HEK293 (cell line): Measurements from ENCODE around the gene AVL9.

Experiments
- CTCF ChIA-PET: fragments of 350-600 bp; formaldehyde crosslinking; extraction: SDS; loops from one replicate; lab custom pipeline; 2021; ENCODE audit warnings: antibody characterized with exemption; lab: Yijun Ruan, JAX
- POLR2A ChIA-PET: fragments of 300-600 bp; formaldehyde crosslinking; extraction: SDS; loops from one replicate; lab custom pipeline; 2020; ENCODE audit warnings: antibody characterized with exemption, inconsistent platforms; lab: Yijun Ruan, JAX
- H3K27ac ChIP-seq: fragments of 200-500 bp; sonication (Bioruptor generic); 2 replicates; pipeline ENCODE4 v1.5.1; 2014; ENCODE audit warnings: low read depth, low read length, control low read depth, inconsistent platforms; ENCODE audit errors: extremely low read depth
- H3K36me3 ChIP-seq, 2 experiments: fragments of 200-500 bp in 1 of 2; sonication (Bioruptor generic) in 1 of 2; 1 replicate in 1 of 2; 2 replicates in 1 of 2; pipeline ENCODE4 v1.5.1; 2014 to 2017; ENCODE audit warnings: inconsistent platforms in 2 of 2, low read length in 2 of 2; ENCODE audit not compliant: control insufficient read depth in 2 of 2, insufficient read depth in 1 of 2
- H3K4me1 ChIP-seq: fragments of 200-500 bp; sonication (Bioruptor generic); 2 replicates; pipeline ENCODE4 v1.5.1; 2014; ENCODE audit warnings: mild to moderate bottlenecking, low read length, inconsistent platforms; ENCODE audit not compliant: control insufficient read depth, insufficient read depth
- H3K4me3 ChIP-seq: 2 replicates; pipeline ENCODE4 v1.5.1; 2011; ENCODE audit warnings: low read depth, mild to moderate bottlenecking, control low read depth, low read length, moderate library complexity
- H3K9me3 ChIP-seq: fragments of 200-500 bp; sonication (Bioruptor generic); 2 replicates; pipeline ENCODE4 v1.5.1; 2014; ENCODE audit warnings: low read depth, low read length, inconsistent platforms; ENCODE audit not compliant: control insufficient read depth, insufficient read depth
- HOXA7 ChIP-seq: sonication (generic); formaldehyde crosslinking; IDR thresholded peaks from 2 replicates; pipeline ENCODE4 v1.8.1; 2022; ENCODE audit warnings: missing genetic modification reagents, borderline replicate concordance
- IKZF3 ChIP-seq: fragments of 450-650 bp; IDR thresholded peaks from 2 replicates; pipeline ENCODE4 v1.5.0; 2018; ENCODE audit warnings: missing biosample characterization, mild to moderate bottlenecking, missing genetic modification characterization, moderate library complexity
- INSM2 ChIP-seq: fragments of 450-650 bp; formaldehyde crosslinking; IDR thresholded peaks from 2 replicates; pipeline ENCODE4 v1.5.1; 2016; ENCODE audit warnings: missing biosample characterization, missing genetic modification characterization
- MYNN ChIP-seq: fragments of 450-650 bp; formaldehyde crosslinking; IDR thresholded peaks from 2 replicates; pipeline ENCODE4 v1.5.1; 2016; ENCODE audit warnings: missing biosample characterization, missing genetic modification characterization, borderline replicate concordance
- RBAK ChIP-seq: fragments of 450-650 bp; formaldehyde crosslinking; IDR thresholded peaks from 2 replicates; pipeline ENCODE4 v1.5.1; 2016; ENCODE audit warnings: missing biosample characterization, missing genetic modification characterization
- REPIN1 ChIP-seq: fragments of 450-650 bp; formaldehyde crosslinking; IDR thresholded peaks from 2 replicates; pipeline ENCODE4 v1.5.1; 2017; ENCODE audit warnings: missing biosample characterization, missing genetic modification characterization, low read depth
- ZBTB49 ChIP-seq: fragments of 450-650 bp; formaldehyde crosslinking; IDR thresholded peaks from 2 replicates; pipeline ENCODE4 v1.5.1; 2016; ENCODE audit warnings: missing biosample characterization, missing genetic modification characterization, low read depth
- ZNF19 ChIP-seq: fragments of 450-650 bp; formaldehyde crosslinking; IDR thresholded peaks from 2 replicates; pipeline ENCODE4; 2016; ENCODE audit warnings: missing biosample characterization, missing genetic modification characterization, low read depth
- ZNF202 ChIP-seq: fragments of 450-650 bp; formaldehyde crosslinking; IDR thresholded peaks from 2 replicates; pipeline ENCODE4 v1.5.1; 2016; ENCODE audit warnings: missing biosample characterization, missing genetic modification characterization, borderline replicate concordance
- ZNF324 ChIP-seq: fragments of 450-650 bp; formaldehyde crosslinking; IDR thresholded peaks from 2 replicates; pipeline ENCODE4 v1.5.1; 2016; ENCODE audit warnings: missing biosample characterization, missing genetic modification characterization
- ZNF404 ChIP-seq: fragments of 450-650 bp; formaldehyde crosslinking; IDR thresholded peaks from 2 replicates; pipeline ENCODE4 v1.5.1; 2017; ENCODE audit warnings: missing biosample characterization, missing genetic modification characterization
- ZNF416 ChIP-seq: fragments of 450-650 bp; formaldehyde crosslinking; IDR thresholded peaks from 2 replicates; pipeline ENCODE4 v1.5.1; 2016; ENCODE audit warnings: missing biosample characterization, missing genetic modification characterization
- ZNF501 ChIP-seq: fragments of 450-650 bp; formaldehyde crosslinking; IDR thresholded peaks from 2 replicates; pipeline ENCODE4 v1.5.1; 2016; ENCODE audit warnings: missing biosample characterization, missing genetic modification characterization
- ZNF560 ChIP-seq: fragments of 450-650 bp; formaldehyde crosslinking; IDR thresholded peaks from 2 replicates; pipeline ENCODE4 v1.5.1; 2017; ENCODE audit warnings: missing biosample characterization, missing genetic modification characterization, borderline replicate concordance
- ZNF626 ChIP-seq: fragments of 450-650 bp; sonication (Bioruptor Pico); formaldehyde crosslinking; IDR thresholded peaks from 2 replicates; pipeline ENCODE4 v1.5.1; 2018; ENCODE audit warnings: missing biosample characterization, missing genetic modification characterization, inconsistent platforms
- ZNF660 ChIP-seq: fragments of 450-650 bp; IDR thresholded peaks from 2 replicates; pipeline ENCODE4 v1.5.1; 2018; ENCODE audit warnings: missing biosample characterization, mild to moderate bottlenecking, missing genetic modification characterization
- ZNF664 ChIP-seq: fragments of 450-650 bp; formaldehyde crosslinking; IDR thresholded peaks from 2 replicates; pipeline ENCODE4 v1.5.1; 2016; ENCODE audit warnings: missing biosample characterization, missing genetic modification characterization
- ZNF677 ChIP-seq: fragments of 450-650 bp; IDR thresholded peaks from 2 replicates; pipeline ENCODE4 v1.5.0; 2018; ENCODE audit warnings: missing biosample characterization, mild to moderate bottlenecking, missing genetic modification characterization, moderate library complexity
- ZNF837 ChIP-seq: fragments of 450-650 bp; formaldehyde crosslinking; IDR thresholded peaks from 2 replicates; pipeline ENCODE4 v1.5.1; 2016; ENCODE audit warnings: missing biosample characterization, missing genetic modification characterization
- ZSCAN23 ChIP-seq: fragments of 450-650 bp; formaldehyde crosslinking; IDR thresholded peaks from 2 replicates; pipeline ENCODE4 v1.5.1; 2016; ENCODE audit warnings: missing biosample characterization, missing genetic modification characterization
- ZSCAN5A ChIP-seq: fragments of 450-650 bp; formaldehyde crosslinking; IDR thresholded peaks from 2 replicates; pipeline ENCODE4 v1.5.1; 2016; ENCODE audit warnings: missing biosample characterization, missing genetic modification characterization
- ZXDB ChIP-seq: fragments of 450-650 bp; formaldehyde crosslinking; IDR thresholded peaks from 2 replicates; pipeline ENCODE4 v1.5.1; 2016; ENCODE audit warnings: missing biosample characterization, missing genetic modification characterization
- TF ChIP-seq, protein P1 (sequence below): fragments of 450-650 bp; formaldehyde crosslinking; IDR thresholded peaks from 2 replicates; pipeline ENCODE4 v1.5.1; 2016; ENCODE audit warnings: missing biosample characterization, missing genetic modification characterization
- TF ChIP-seq, protein P2 (sequence below): fragments of 450-650 bp; formaldehyde crosslinking; IDR thresholded peaks from 2 replicates; pipeline ENCODE4 v1.5.1; 2017; ENCODE audit warnings: missing biosample characterization, mild to moderate bottlenecking, missing genetic modification characterization, moderate library complexity

Gene AVL9

GRCh38 chr7:32574626-32575025 is 79.3 kb downstream of the AVL9 start (continued):
- TF ChIP-seq ZNF837 (tag by site-specific recombination) (no peak), ZNF202 (tag by site-specific recombination) (no peak), REPIN1 (tag by site-specific recombination) (no peak), ZXDB (tag by site-specific recombination) (no peak), RBAK (tag by site-specific recombination) (no peak)

DNA sequence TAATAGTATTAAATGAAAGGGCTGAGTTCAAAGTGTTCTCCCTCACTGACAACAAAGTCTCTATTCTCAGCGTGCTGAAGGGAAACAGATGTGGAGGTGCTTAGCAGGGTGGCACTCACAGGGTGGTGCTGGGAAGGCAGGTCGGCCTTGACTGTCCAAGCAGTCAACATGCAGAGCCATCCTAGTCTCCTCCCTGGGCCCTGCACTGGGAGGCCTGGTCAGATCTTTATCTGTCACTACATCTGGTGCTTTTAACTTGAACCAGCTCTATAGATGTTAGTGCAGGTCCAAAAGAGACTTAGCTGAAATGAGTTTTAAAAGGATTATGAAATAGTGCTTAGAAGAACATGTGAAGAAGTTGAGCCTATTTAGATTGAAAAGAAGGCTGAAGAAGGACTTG is 82.1 kb downstream of the AVL9 start:
- peaks cover 60 to 68% of the 10 kb centered on the region in 2 experiments for H3K36me3 ChIP-seq
- POLR2A ChIA-PET, result no interaction called here

GRCh38 chr7:32579776-32580175 is 84.5 kb downstream of the AVL9 start:
- POLR2A ChIA-PET, result interaction anchor here (0.5 to 0.6 kb wide), 2 partner anchors 43 to 359 kb away, joined by 3 read pairs; no protein-coding TSS in a partner anchor

More for the DNA sequence above, 82.1 kb downstream of the AVL9 start:
- no peaks in the 10 kb centered on the region for H3K9me3 ChIP-seq
- no peak overlapping the region for H3K27ac ChIP-seq
- no peak for TF ChIP-seq ZNF19 (tag by site-specific recombination)
- no peak for TF ChIP-seq ZNF664 (tag by site-specific recombination)
- no peak for TF ChIP-seq HOXA7 (CRISPR knock-in tag)
- no peak for TF ChIP-seq ZSCAN5A (tag by site-specific recombination)
- no peak for TF ChIP-seq ZNF416 (tag by site-specific recombination)
- TF ChIP-seq ZNF324 (tag by site-specific recombination), result no peak
- no peak for TF ChIP-seq MYNN (tag by site-specific recombination)
- H3K4me1 ChIP-seq, result no peaks in the 10 kb centered on the region
- CTCF ChIA-PET, result no interaction called here
- no peak overlapping the region for H3K4me3 ChIP-seq

More at GRCh38 chr7:32579776-32580175, 84.5 kb downstream of the AVL9 start:
- Histone ChIP-seq H3K36me3 (peaks cover 54 to 69% of the 10 kb centered on the region in 2 experiments), H3K9me3 (no peaks in the 10 kb centered on the region), H3K4me3 (no peak overlapping the region), H3K4me1 (no peaks in the 10 kb centered on the region), H3K27ac (no peak overlapping the region)
- TF ChIP-seq ZNF404 (tag by site-specific recombination), result no peak
- TF ChIP-seq, protein P1, sequence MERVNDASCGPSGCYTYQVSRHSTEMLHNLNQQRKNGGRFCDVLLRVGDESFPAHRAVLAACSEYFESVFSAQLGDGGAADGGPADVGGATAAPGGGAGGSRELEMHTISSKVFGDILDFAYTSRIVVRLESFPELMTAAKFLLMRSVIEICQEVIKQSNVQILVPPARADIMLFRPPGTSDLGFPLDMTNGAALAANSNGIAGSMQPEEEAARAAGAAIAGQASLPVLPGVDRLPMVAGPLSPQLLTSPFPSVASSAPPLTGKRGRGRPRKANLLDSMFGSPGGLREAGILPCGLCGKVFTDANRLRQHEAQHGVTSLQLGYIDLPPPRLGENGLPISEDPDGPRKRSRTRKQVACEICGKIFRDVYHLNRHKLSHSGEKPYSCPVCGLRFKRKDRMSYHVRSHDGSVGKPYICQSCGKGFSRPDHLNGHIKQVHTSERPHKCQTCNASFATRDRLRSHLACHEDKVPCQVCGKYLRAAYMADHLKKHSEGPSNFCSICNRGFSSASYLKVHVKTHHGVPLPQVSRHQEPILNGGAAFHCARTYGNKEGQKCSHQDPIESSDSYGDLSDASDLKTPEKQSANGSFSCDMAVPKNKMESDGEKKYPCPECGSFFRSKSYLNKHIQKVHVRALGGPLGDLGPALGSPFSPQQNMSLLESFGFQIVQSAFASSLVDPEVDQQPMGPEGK, result no peak
- no peak for TF ChIP-seq ZNF660 (tag by site-specific recombination)
- no peak for TF ChIP-seq ZNF677 (tag by site-specific recombination)
- TF ChIP-seq ZBTB49 (tag by site-specific recombination), result no peak
- TF ChIP-seq ZNF501, result no peak
- TF ChIP-seq, protein P2, sequence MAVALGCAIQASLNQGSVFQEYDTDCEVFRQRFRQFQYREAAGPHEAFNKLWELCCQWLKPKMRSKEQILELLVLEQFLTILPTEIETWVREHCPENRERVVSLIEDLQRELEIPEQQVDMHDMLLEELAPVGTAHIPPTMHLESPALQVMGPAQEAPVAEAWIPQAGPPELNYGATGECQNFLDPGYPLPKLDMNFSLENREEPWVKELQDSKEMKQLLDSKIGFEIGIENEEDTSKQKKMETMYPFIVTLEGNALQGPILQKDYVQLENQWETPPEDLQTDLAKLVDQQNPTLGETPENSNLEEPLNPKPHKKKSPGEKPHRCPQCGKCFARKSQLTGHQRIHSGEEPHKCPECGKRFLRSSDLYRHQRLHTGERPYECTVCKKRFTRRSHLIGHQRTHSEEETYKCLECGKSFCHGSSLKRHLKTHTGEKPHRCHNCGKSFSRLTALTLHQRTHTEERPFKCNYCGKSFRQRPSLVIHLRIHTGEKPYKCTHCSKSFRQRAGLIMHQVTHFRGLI (tag by site-specific recombination), result no peak
- no peak for TF ChIP-seq IKZF3 (tag by site-specific recombination)
- no peak for TF ChIP-seq ZSCAN23 (tag by site-specific recombination)
- no peak for TF ChIP-seq ZXDB (tag by site-specific recombination)
- no peak for TF ChIP-seq INSM2
- TF ChIP-seq ZNF560 (tag by site-specific recombination), result no peak
- TF ChIP-seq ZNF626, result no peak
- TF ChIP-seq, all 188 proteins: peak for 0
- CTCF ChIA-PET, result interaction anchor here (0.6 kb wide), 1 partner anchor 25 kb away, joined by 3 read pairs; no protein-coding TSS in a partner anchor
